Measurements from ENCODE around the gene CNOT4.

DNA sequence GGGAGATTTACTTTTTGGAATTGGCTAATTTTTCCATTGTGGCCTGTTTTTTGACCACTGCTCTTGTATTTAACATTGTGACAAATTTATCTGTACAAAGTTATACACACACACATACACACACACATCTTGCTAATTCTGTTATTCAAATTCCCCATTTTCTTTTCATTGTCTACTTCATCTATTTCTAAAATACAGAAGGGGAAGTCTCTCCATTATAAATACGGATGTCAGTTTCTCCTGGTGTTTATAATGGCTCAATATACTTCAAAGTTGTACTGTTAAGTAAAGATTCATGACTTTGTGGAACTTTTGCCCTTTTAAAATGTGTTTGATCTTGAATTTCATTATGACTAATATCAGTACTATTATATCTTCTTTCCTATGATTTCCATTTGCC, 81.0 kb downstream of the CNOT4 start:
- TF ChIP-seq, protein P1, sequence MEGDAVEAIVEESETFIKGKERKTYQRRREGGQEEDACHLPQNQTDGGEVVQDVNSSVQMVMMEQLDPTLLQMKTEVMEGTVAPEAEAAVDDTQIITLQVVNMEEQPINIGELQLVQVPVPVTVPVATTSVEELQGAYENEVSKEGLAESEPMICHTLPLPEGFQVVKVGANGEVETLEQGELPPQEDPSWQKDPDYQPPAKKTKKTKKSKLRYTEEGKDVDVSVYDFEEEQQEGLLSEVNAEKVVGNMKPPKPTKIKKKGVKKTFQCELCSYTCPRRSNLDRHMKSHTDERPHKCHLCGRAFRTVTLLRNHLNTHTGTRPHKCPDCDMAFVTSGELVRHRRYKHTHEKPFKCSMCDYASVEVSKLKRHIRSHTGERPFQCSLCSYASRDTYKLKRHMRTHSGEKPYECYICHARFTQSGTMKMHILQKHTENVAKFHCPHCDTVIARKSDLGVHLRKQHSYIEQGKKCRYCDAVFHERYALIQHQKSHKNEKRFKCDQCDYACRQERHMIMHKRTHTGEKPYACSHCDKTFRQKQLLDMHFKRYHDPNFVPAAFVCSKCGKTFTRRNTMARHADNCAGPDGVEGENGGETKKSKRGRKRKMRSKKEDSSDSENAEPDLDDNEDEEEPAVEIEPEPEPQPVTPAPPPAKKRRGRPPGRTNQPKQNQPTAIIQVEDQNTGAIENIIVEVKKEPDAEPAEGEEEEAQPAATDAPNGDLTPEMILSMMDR (IDR thresholded peaks at IDR 0.05): no peak
- TF ChIP-seq HOXB5 (CRISPR knock-in tag; IDR thresholded peaks at IDR 0.05): no peak
